Kidney (tissue), 14 donors: ENCODE data around the gene F11R. TPM values are rescaled to one million over a fixed set of nuclear protein-coding genes. Genes with fewer than 3 reads are reported as not detected.

Experiments used
- DNase-seq, 5 donors: peaks; one replicate each; pipeline ENCODE4 v3.0.0-alpha.2; 2013 to 2020
- FAIRE-seq: peaks from 2 replicates; lab custom pipeline; 2012; peaks lifted over from hg19 to GRCh38; lab: Jason Lieb, UNC
- H3K27ac ChIP-seq, 2 donors: one replicate each; pipeline ENCODE4 v1.7.0; 2013; ENCODE audit warnings: low read depth in 2 of 2, low read length in 2 of 2, inconsistent platforms in 1 of 2
- H3K27me3 ChIP-seq: one replicate; pipeline ENCODE4 v1.7.1; 2013; ENCODE audit warnings: low read length, inconsistent platforms; ENCODE audit not compliant: control insufficient read depth, insufficient read depth
- H3K36me3 ChIP-seq, 3 donors: one replicate each; pipeline versions ENCODE4 v1.7.0 to v1.7.1; 2013; ENCODE audit warnings: low read length in 3 of 3, control low read depth in 1 of 3, inconsistent platforms in 1 of 3; ENCODE audit not compliant: insufficient read depth in 3 of 3, control insufficient read depth in 2 of 3
- H3K4me1 ChIP-seq, 3 donors: one replicate each; pipeline versions ENCODE4 v1.7.0 to v1.7.1; 2013; ENCODE audit warnings: low read length in 3 of 3, inconsistent platforms in 1 of 3, low read depth in 1 of 3; ENCODE audit not compliant: control insufficient read depth in 2 of 3, insufficient read depth in 2 of 3
- H3K4me3 ChIP-seq, 3 donors: one replicate each; pipeline versions ENCODE4 v1.7.0 to v1.8.1; 2013; ENCODE audit warnings: low read length in 3 of 3, control low read depth in 1 of 3, inconsistent platforms in 1 of 3
- H3K9ac ChIP-seq, 3 donors: one replicate each; pipeline versions ENCODE4 v1.7.0 to v1.7.1; 2013; ENCODE audit warnings: low read length in 3 of 3, control low read depth in 1 of 3, inconsistent platforms in 1 of 3
- H3K9me3 ChIP-seq, 3 donors: one replicate each; pipeline versions ENCODE4 v1.7.0 to v1.7.1; 2013; ENCODE audit warnings: low read length in 3 of 3, control low read depth in 1 of 3, inconsistent platforms in 1 of 3; ENCODE audit not compliant: control insufficient read depth in 2 of 3, insufficient read depth in 1 of 3
- intact Hi-C: fragments of 100-400 bp; cut with DNase I; formaldehyde crosslinking; loops from one replicate; pipeline ENCODE4 v1.11.1; 2022
- polyA plus RNA-seq: library from polyadenylated mRNA; stranded (reverse); fragments of 350-450 nt; fragmentation: Illumina TruSeq; extraction: RNeasy Lipid Tissue Mini Kit (QIAGEN cat#74804); gene quantifications from one replicate; pipeline ENCODE4 v1.2.3, GENCODE V29; 2014; ENCODE audit warnings: low read depth, low replicate concordance; ENCODE audit not compliant: insufficient read depth
- total RNA-seq: library from RNA; stranded (reverse); fragmentation: NEBNext Ultra II Directional; extraction: Animal tissue kit (Norgen Biotek cat#: 25700); gene quantifications from one replicate; pipeline ENCODE4 v1.2.1, GENCODE V29; 2021
- TF ChIP-seq, protein P1 (sequence below): IDR thresholded peaks from 3 replicates; pipeline ENCODE4 v1.5.1; 2012; ENCODE audit warnings: mild to moderate bottlenecking, moderate library complexity, borderline replicate concordance; ENCODE audit not compliant: insufficient read depth; ENCODE audit errors: extremely low read depth
- donor health status: control.
- donor health status: control.
- donor health status: control.
- donor health status: control.
- donor health status: control.
- donor health status: DM: yes; HTN: yes; CAD: no.
- donor health status: Normal renal cell carcinoma (clear cell type).

F11R gene
- total and polyA plus RNA-seq, 2 donors from 2014 or later, result 36.9 to 117 TPM

- H3K27ac ChIP-seq, result no peak overlapping the region
- peak overlapping the region; percentile 34 to 74 (median 70) for H3K4me3 ChIP-seq
- H3K9ac ChIP-seq, result no peak overlapping the region
- H3K27me3 ChIP-seq, result no peaks in the 10 kb centered on the region
- peaks cover 10 to 35% (median 31%) of the 10 kb centered on the region in 3 donors for H3K36me3 ChIP-seq
- DNase-seq (no peak), FAIRE-seq (no peak)
- peaks cover under 1 to 6% (median 6%) of the 10 kb centered on the region in 3 donors for H3K4me1 ChIP-seq
- no peaks in the 10 kb centered on the region for H3K9me3 ChIP-seq
- TF ChIP-seq, protein P1, sequence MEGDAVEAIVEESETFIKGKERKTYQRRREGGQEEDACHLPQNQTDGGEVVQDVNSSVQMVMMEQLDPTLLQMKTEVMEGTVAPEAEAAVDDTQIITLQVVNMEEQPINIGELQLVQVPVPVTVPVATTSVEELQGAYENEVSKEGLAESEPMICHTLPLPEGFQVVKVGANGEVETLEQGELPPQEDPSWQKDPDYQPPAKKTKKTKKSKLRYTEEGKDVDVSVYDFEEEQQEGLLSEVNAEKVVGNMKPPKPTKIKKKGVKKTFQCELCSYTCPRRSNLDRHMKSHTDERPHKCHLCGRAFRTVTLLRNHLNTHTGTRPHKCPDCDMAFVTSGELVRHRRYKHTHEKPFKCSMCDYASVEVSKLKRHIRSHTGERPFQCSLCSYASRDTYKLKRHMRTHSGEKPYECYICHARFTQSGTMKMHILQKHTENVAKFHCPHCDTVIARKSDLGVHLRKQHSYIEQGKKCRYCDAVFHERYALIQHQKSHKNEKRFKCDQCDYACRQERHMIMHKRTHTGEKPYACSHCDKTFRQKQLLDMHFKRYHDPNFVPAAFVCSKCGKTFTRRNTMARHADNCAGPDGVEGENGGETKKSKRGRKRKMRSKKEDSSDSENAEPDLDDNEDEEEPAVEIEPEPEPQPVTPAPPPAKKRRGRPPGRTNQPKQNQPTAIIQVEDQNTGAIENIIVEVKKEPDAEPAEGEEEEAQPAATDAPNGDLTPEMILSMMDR, result no peak
- intact Hi-C loops, result no loop called here
Observed at GRCh38 chr1:161039154-161039545, 18.2 kb upstream of the F11R start.

DNA sequence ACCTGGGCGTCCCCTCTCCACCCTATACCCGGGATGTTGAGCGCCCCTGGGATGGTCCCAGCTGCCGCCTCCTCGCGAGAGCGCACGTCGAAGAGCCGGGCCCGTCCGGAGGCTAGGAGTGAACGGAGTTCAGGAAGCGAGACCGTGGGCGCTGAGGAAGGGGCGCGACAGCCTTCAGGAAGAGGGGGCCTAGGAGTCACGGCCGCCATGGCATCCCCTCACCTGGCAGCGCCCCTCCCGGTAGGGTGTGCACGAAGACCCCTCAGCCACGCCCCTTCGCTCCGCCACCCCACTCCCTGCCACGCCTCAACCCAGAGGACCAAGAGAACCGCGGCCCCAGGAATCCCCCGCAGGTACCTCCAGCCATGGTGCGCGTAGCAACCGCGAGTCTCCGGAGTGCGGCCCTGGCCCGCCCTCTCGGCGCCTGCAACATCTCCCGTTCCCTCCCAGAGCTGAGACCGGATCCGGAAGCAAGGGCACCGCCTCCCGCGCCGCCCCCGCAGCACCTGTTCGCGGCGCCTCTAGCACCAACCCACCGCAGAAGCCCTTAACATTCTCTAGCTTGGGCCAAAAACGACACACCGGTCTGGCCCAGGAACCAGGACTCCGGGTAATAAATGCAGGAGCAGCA, 17.7 kb upstream of the F11R start, which contains the start of gene TSTD1:
Gene TSTD1, minus strand, starts transcription at position 442 of the 631 bp plus-strand sequence. Its CDS starts 75 bp downstream, at position 367.
- TF ChIP-seq, protein P1, result no peak
- FAIRE-seq (no peak), DNase-seq (peak; percentile 81 to 90 (median 85))
- Histone ChIP-seq H3K4me1 (peaks cover 0 to 5% (median 4%) of the 10 kb centered on the region in 3 donors), H3K9ac (peak within 1 kb of the TSS in 2 of 3 donors; percentile 12 to 65), H3K4me3 (peak within 1 kb of the TSS; percentile 60 to 74 (median 70)), H3K27ac (peak within 1 kb of the TSS; percentile 40 to 43), H3K27me3 (no peaks in the 10 kb centered on the region), H3K36me3 (peaks cover 10 to 35% (median 31%) of the 10 kb centered on the region in 3 donors), H3K9me3 (no peaks in the 10 kb centered on the region)
- intact Hi-C loops, result no loop called here

- intact Hi-C loops, result no loop called here
- Histone ChIP-seq H3K9me3 (no peaks in the 10 kb centered on the region), H3K27ac (peak overlapping the region in 1 of 2 donors; percentile 40), H3K27me3 (no peaks in the 10 kb centered on the region), H3K9ac (peak overlapping the region in 1 of 3 donors; percentile 65), H3K4me1 (peaks cover 0 to 5% (median 4%) of the 10 kb centered on the region in 3 donors), H3K36me3 (peaks cover 10 to 35% (median 29%) of the 10 kb centered on the region in 3 donors), H3K4me3 (peak overlapping the region; percentile 60 to 74 (median 70))
- DNase-seq, result peak in 1 of 5 donors; percentile 68
- FAIRE-seq, result no peak
- TF ChIP-seq, protein P1, result no peak
Observed at GRCh38 chr1:161037661-161038522, 16.9 kb upstream of the F11R start.
